H1 (cell line): ENCODE measurements around the gene NDUFA13. TPM values are rescaled to one million over a fixed set of nuclear protein-coding genes. Genes with fewer than 3 reads are reported as not detected.

Experiments used
- CTCF ChIA-PET: fragments of 300-600 bp; sonication (Branson Sonifier 250); formaldehyde crosslinking; loops from one replicate; lab custom pipeline; 2021; ENCODE audit not compliant: partially characterized antibody; lab: Charles Lee
- POLR2A ChIA-PET: fragments of 300-600 bp; sonication (Branson Sonifier 250); formaldehyde crosslinking; loops from one replicate; lab custom pipeline; 2021; ENCODE audit warnings: inconsistent platforms; ENCODE audit not compliant: partially characterized antibody; lab: Charles Lee
- DNase-seq, 2 experiments: peaks; one replicate each; pipeline versions ENCODE4 v3.0.0 to v3.0.0-alpha.2; 2010 to 2022; ENCODE audit warnings: low spot score in 2 of 2, low read depth in 1 of 2, mixed read lengths in 1 of 2
- FAIRE-seq: peaks from 2 replicates; lab custom pipeline; 2011; peaks lifted over from hg19 to GRCh38; lab: Jason Lieb, UNC
- H2AFZ ChIP-seq: 2 replicates; pipeline ENCODE4 v1.8.1; 2012; ENCODE audit warnings: low read length, inconsistent platforms
- H2AK5ac ChIP-seq: 2 replicates; pipeline ENCODE4 v1.6.1; 2013; ENCODE audit warnings: low read depth, low read length
- H2BK120ac ChIP-seq: replicated peaks from 2 replicates; pipeline ENCODE3; 2013; ENCODE audit warnings: low read depth, low read length, inconsistent platforms
- H2BK12ac ChIP-seq: 2 replicates; pipeline ENCODE4 v1.6.1; 2013; ENCODE audit warnings: low read depth, low read length
- H2BK15ac ChIP-seq: 2 replicates; pipeline ENCODE4 v1.6.1; 2013; ENCODE audit warnings: low read length
- H2BK20ac ChIP-seq: 2 replicates; pipeline ENCODE4 v1.6.1; 2013; ENCODE audit warnings: low read length
- H2BK5ac ChIP-seq: 2 replicates; pipeline ENCODE4 v1.6.1; 2013; ENCODE audit warnings: low read depth, low read length
- H3K14ac ChIP-seq: 2 replicates; pipeline ENCODE4 v1.6.1; 2013; ENCODE audit warnings: inconsistent platforms; ENCODE audit not compliant: insufficient read length
- H3K18ac ChIP-seq: 2 replicates; pipeline ENCODE4 v1.6.1; 2013; ENCODE audit warnings: low read length; ENCODE audit errors: extremely low read depth
- H3K23ac ChIP-seq: 2 replicates; pipeline ENCODE4 v1.6.1; 2013; ENCODE audit warnings: inconsistent platforms; ENCODE audit not compliant: insufficient read length
- H3K23me2 ChIP-seq: 2 replicates; pipeline ENCODE4 v1.6.1; 2013; ENCODE audit warnings: low read depth, low read length
- H3K27ac ChIP-seq: 2 replicates; pipeline ENCODE4 v1.6.1; 2011; ENCODE audit warnings: low read depth, low read length, inconsistent platforms
- H3K27me3 ChIP-seq, 4 experiments: replicated peaks in 1 of 4; 1 replicate in 1 of 4; 2 replicates in 3 of 4; pipeline versions ENCODE4 v1.6.1 to v1.8.1; 2011 to 2013; ENCODE audit warnings: low read length in 3 of 4, mild to moderate bottlenecking in 3 of 4, inconsistent platforms in 2 of 4, mixed read lengths in 2 of 4, moderate library complexity in 1 of 4; ENCODE audit not compliant: control insufficient read depth in 3 of 4, insufficient read depth in 3 of 4; ENCODE audit errors: extremely low read depth in 1 of 4
- H3K36me3 ChIP-seq, 4 experiments: 2 replicates each; pipeline versions ENCODE4 v1.6.1 to v1.8.1; 2011 to 2013; ENCODE audit warnings: mild to moderate bottlenecking in 4 of 4, low read length in 3 of 4, moderate library complexity in 2 of 4, control low read depth in 1 of 4, inconsistent platforms in 1 of 4; ENCODE audit not compliant: insufficient read depth in 4 of 4, control insufficient read depth in 2 of 4
- H3K4ac ChIP-seq: replicated peaks from 2 replicates; pipeline ENCODE3; 2013; ENCODE audit warnings: low read length, low read depth, mixed read lengths, inconsistent platforms; ENCODE audit not compliant: insufficient read length
- H3K4me1 ChIP-seq, 4 experiments: replicated peaks in 1 of 4; 1 replicate in 1 of 4; 2 replicates in 3 of 4; pipeline versions ENCODE4 v1.6.1 to v1.8.1; 2011 to 2013; ENCODE audit warnings: low read length in 3 of 4, inconsistent platforms in 2 of 4, mixed read lengths in 1 of 4; ENCODE audit not compliant: insufficient read depth in 4 of 4, control insufficient read depth in 3 of 4
- H3K4me2 ChIP-seq, 2 experiments: 2 replicates each; pipeline versions ENCODE4 v1.6.1 to v1.8.1; 2011 to 2013; ENCODE audit warnings: low read depth in 2 of 2, low read length in 2 of 2, control low read depth in 1 of 2, inconsistent platforms in 1 of 2, mild to moderate bottlenecking in 1 of 2; ENCODE audit not compliant: insufficient read depth in 1 of 2
- H3K4me3 ChIP-seq, 4 experiments: fragments of 200-600, 300-600 bp in 1 of 4; sonication (generic), shearing (Covaris generic), sonication (Bioruptor Twin) in 1 of 4; 2 replicates each; pipeline versions ENCODE4 v1.5.1 to v1.8.1; 2011 to 2016; ENCODE audit warnings: low read length in 4 of 4, low read depth in 3 of 4, control low read depth in 2 of 4, inconsistent platforms in 2 of 4, mild to moderate bottlenecking in 2 of 4, mixed read lengths in 1 of 4, moderate library complexity in 1 of 4; ENCODE audit not compliant: insufficient read depth in 2 of 4; ENCODE audit errors: extremely low read depth in 1 of 4
- H3K56ac ChIP-seq: replicated peaks from 2 replicates; pipeline ENCODE3; 2013; ENCODE audit warnings: low read depth, mild to moderate bottlenecking, mixed read lengths, low read length, inconsistent platforms; ENCODE audit not compliant: insufficient read length
- H3K79me1 ChIP-seq: 2 replicates; pipeline ENCODE4 v1.6.1; 2013; ENCODE audit warnings: low read depth, low read length, control low read depth
- H3K79me2 ChIP-seq, 2 experiments: 2 replicates each; pipeline versions ENCODE4 v1.6.1 to v1.8.1; 2012 to 2013; ENCODE audit warnings: low read length in 2 of 2, mild to moderate bottlenecking in 2 of 2, inconsistent platforms in 1 of 2; ENCODE audit not compliant: insufficient read depth in 2 of 2, control insufficient read depth in 1 of 2
- H3K9ac ChIP-seq, 4 experiments: replicated peaks in 1 of 4; 1 replicate in 1 of 4; 2 replicates in 3 of 4; pipeline versions ENCODE4 v1.6.1 to v1.8.1; 2011 to 2013; ENCODE audit warnings: low read depth in 3 of 4, low read length in 3 of 4, control low read depth in 2 of 4, mild to moderate bottlenecking in 2 of 4, moderate library complexity in 2 of 4, inconsistent platforms in 1 of 4; ENCODE audit errors: extremely low read depth in 1 of 4
- H3K9me3 ChIP-seq, 2 experiments: 2 replicates each; pipeline versions ENCODE4 v1.6.1 to v1.8.1; 2012 to 2013; ENCODE audit warnings: mild to moderate bottlenecking in 2 of 2, moderate library complexity in 2 of 2, control low read depth in 1 of 2, inconsistent platforms in 1 of 2, low read depth in 1 of 2, low read length in 1 of 2, mixed read lengths in 1 of 2; ENCODE audit not compliant: insufficient read depth in 2 of 2
- H4K20me1 ChIP-seq, 2 experiments: replicated peaks in 1 of 2; 2 replicates each; pipeline versions ENCODE3 to v1.8.1; 2011 to 2013; ENCODE audit warnings: inconsistent platforms in 2 of 2, low read length in 2 of 2, mild to moderate bottlenecking in 1 of 2; ENCODE audit not compliant: insufficient read depth in 2 of 2, control insufficient read depth in 1 of 2
- H4K5ac ChIP-seq: 2 replicates; pipeline ENCODE4 v1.6.1; 2013; ENCODE audit warnings: low read length, low read depth, mixed read lengths, inconsistent platforms; ENCODE audit not compliant: insufficient read length
- H4K8ac ChIP-seq: 2 replicates; pipeline ENCODE4 v1.8.0; 2013; ENCODE audit warnings: mild to moderate bottlenecking, moderate library complexity, low read length, inconsistent platforms; ENCODE audit not compliant: insufficient read depth; ENCODE audit errors: extremely low read depth
- H4K91ac ChIP-seq: replicated peaks from 2 replicates; pipeline ENCODE3; 2013; ENCODE audit warnings: low read length, mixed read lengths, inconsistent platforms; ENCODE audit not compliant: insufficient read length
- NANOG ChIP-seq: IDR thresholded peaks from 2 replicates; pipeline ENCODE4 v1.6.1; 2011; ENCODE audit warnings: low read length, low read depth, mild to moderate bottlenecking, inconsistent platforms; ENCODE audit not compliant: insufficient read depth, poor library complexity, severe bottlenecking
- SIN3A ChIP-seq, 2 experiments: IDR thresholded peaks in 1 of 2; conservative IDR thresholded peaks in 1 of 2; 2 replicates each; pipeline ENCODE4 v1.6.1; 2011 to 2012; ENCODE audit warnings: low read length in 2 of 2, improper control_type of control experiment in 1 of 2, low read depth in 1 of 2, mild to moderate bottlenecking in 1 of 2
- WGBS, 2 experiments: shearing (Covaris generic) in 1 of 2; methylation state at CpG; one replicate each; pipeline versions ENCODE4 v1.1.6 to v1.1.7; 2013 to 2015; ENCODE audit warnings: low lambda C conversion rate in 2 of 2, mixed read lengths in 2 of 2, inconsistent platforms in 1 of 2, low coverage in 1 of 2, missing lambda C conversion rate in 1 of 2; ENCODE audit not compliant: insufficient replicate concordance in 2 of 2, insufficient coverage in 1 of 2, insufficient read length in 1 of 2; ENCODE audit errors: extremely low coverage in 1 of 2, missing lambda C conversion rate in 1 of 2; 5-methylcytosine and 5-hydroxymethylcytosine counted together
- polyA plus RNA-seq, 7 experiments: library from polyadenylated mRNA; depleted of rRNA in 3 of 7; stranded (reverse) in 5 of 7; unstranded in 2 of 7; fragments of >200 nt in 5 of 7; fragments of 200-250 nt in 2 of 7; gene quantifications; 1 replicate in 5 of 7; 2 replicates in 1 of 7; 4 replicates in 1 of 7; pipeline versions ENCODE4 v1.2.1 to v1.2.3, GENCODE V29; 2011 to 2013; ENCODE audit warnings: missing spikeins in 2 of 7, mixed read lengths in 2 of 7
- total RNA-seq: library from RNA; stranded (reverse); fragmentation: NEBNext Ultra II Directional; extraction: Animal tissue kit (Norgen Biotek cat#: 25700); gene quantifications from 2 replicates; pipeline ENCODE4 v1.2.1, GENCODE V29; 2021

The NDUFA13 gene
- total and polyA plus RNA-seq, 2 of the 8 experiments (the other 6 are each of a cell fraction or from before 2014, with no cell fraction given) = 413 to 1,105 TPM

DNA sequence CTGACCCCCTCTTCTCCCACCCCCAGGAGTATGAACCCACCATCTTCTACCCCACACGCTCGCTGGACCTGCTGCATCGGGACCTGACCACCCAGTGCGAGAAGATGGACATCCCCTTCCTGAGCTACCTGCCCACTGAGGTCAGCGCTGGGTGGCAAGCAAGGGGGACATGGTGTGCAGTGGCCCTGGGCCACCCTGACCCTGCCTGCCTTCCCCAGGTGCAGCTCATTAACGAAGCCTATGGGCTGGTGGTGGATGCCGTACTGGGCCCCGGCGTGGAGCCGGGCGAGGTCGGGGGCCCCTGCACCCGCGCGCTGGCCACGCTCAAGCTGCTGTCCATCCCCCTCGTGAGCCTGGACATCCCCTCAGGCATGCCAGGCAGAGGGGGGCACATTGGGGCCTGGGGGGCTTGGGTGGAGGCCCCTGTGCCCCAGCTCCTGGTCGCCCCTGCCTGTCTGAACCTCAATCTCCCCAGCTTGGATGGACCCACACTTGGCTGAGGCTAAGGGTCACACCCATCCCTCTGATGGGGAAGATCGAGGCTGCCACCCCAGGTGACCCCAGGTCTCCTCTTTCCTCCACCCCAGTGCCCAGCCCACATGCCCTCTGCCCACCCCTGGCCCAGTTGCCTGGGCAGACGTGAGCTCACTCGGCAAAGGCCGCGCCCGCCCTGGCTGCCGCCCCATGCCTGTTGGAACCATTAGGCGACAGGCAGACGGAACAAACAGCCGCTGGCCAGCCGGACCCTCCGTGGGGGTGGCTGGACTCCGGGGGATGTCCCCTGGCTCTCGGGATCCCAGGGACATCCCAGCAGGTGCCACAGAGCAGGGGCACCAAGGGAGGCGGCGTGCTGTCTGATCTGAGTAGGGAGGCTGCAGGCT, 19.5 kb downstream of the NDUFA13 start:
- no peak overlapping the region for H3K9ac ChIP-seq
- H3K27me3 ChIP-seq = peaks cover 6 to 24% (median 20%) of the 10 kb centered on the region in 4 experiments
- H3K27ac ChIP-seq = no peak overlapping the region
- H3K9me3 ChIP-seq = peaks cover 0 to 4% of the 10 kb centered on the region in 2 experiments; a peak in 1 of 4 replicates
- no peak overlapping the region for H3K56ac ChIP-seq
- H2BK5ac ChIP-seq = no peak overlapping the region
- WGBS, 2 experiments = 93% methylated on average over 22 of the region's 34 CpGs; no CpG with 5 or more reads in 1 of the 2 experiments
- H3K79me1 ChIP-seq = no peaks in the 10 kb centered on the region
- 0 out of 2 replicates have a peak overlapping the region, but pooled peaks have one; percentile 17 for H2BK12ac ChIP-seq
- H3K23me2 ChIP-seq = peaks cover 6% of the 10 kb centered on the region; the same call in 1 of the 2 replicates
- no peak overlapping the region for H2AK5ac ChIP-seq
- no peak overlapping the region for H2BK120ac ChIP-seq
- H3K18ac ChIP-seq = no peak overlapping the region
- H3K36me3 ChIP-seq = no peaks in the 10 kb centered on the region
- peak overlapping the region; percentile 12; the same call in 1 of the 2 replicates for H4K8ac ChIP-seq
- FAIRE-seq = no peak
- no peak overlapping the region for H4K5ac ChIP-seq
- no peak overlapping the region for H2BK20ac ChIP-seq
- no peak for DNase-seq
- no peak overlapping the region for H3K4ac ChIP-seq
- ChIA-PET CTCF (interaction anchor here (0.6 to 8.2 kb wide), 8 partner anchors 10 to 171 kb away, joined by 3 to 104 read pairs (median 4); no protein-coding TSS in a partner anchor), POLR2A (interaction anchor here (0.8 to 1.9 kb wide), 11 partner anchors 8 to 113 kb away, joined by 3 to 6 read pairs (median 4); partner anchors contain the start of genes GMIP, NDUFA13 and TSSK6)
- H3K14ac ChIP-seq = no peak overlapping the region
- no peak overlapping the region for H3K23ac ChIP-seq
- H2AFZ ChIP-seq = no peak overlapping the region
- H4K91ac ChIP-seq = no peak overlapping the region
- H2BK15ac ChIP-seq = no peak overlapping the region
- no peaks in the 10 kb centered on the region for H3K79me2 ChIP-seq
- H3K4me3 ChIP-seq = no peak overlapping the region
- H3K4me1 ChIP-seq = peaks cover 0 to 6% (median 3%) of the 10 kb centered on the region in 4 experiments; a peak in 3 of 7 replicates
- no peak overlapping the region for H3K4me2 ChIP-seq
- H4K20me1 ChIP-seq = peaks cover 3 to 12% of the 10 kb centered on the region in 2 experiments
- no peak for TF ChIP-seq NANOG
- no peak for TF ChIP-seq SIN3A (conservative IDR thresholded peaks at IDR 0.05 in 1 of 2, IDR thresholded peaks at IDR 0.05 in 1 of 2; ENCODE audit: low read depth in 1 of 2, low read length in 2 of 2)
